GM12878 (cell line): ENCODE results near the gene NUP93. TPM values are rescaled to one million over a fixed set of nuclear protein-coding genes. Genes with fewer than 3 reads are reported as not detected.

Experiments
- BACH1 ChIP-seq: fragments of 450-650 bp; IDR thresholded peaks from 2 replicates; pipeline ENCODE4 v1.6.1; 2017; ENCODE audit warnings: mild to moderate bottlenecking, borderline replicate concordance
- EGR1 ChIP-seq, 2 experiments: IDR thresholded peaks; 1 replicate in 1 of 2; 2 replicates in 1 of 2; pipeline ENCODE4 v1.6.1; 2011 to 2012; ENCODE audit warnings: low read depth in 2 of 2, low read length in 2 of 2, borderline replicate concordance in 1 of 2, mild to moderate bottlenecking in 1 of 2, moderate library complexity in 1 of 2
- EZH2 ChIP-seq: IDR thresholded peaks from 2 replicates; pipeline ENCODE4 v1.6.1; 2012; ENCODE audit warnings: low read depth, mild to moderate bottlenecking, control low read depth, inconsistent platforms, low read length, borderline replicate concordance; ENCODE audit not compliant: control insufficient read depth
- FOS ChIP-seq: IDR thresholded peaks from 3 replicates; pipeline ENCODE4 v1.6.1; 2011; ENCODE audit warnings: borderline replicate concordance; ENCODE audit not compliant: insufficient read length; ENCODE audit errors: extremely low read depth
- FOXK2 ChIP-seq: fragments of 450-650 bp; IDR thresholded peaks from 2 replicates; pipeline ENCODE4 v1.6.1; 2017; ENCODE audit warnings: mild to moderate bottlenecking, moderate library complexity
- GABPA ChIP-seq: IDR thresholded peaks from 2 replicates; pipeline ENCODE4 v1.6.1; 2014; ENCODE audit warnings: antibody characterized with exemption, low read depth, mild to moderate bottlenecking, inconsistent platforms
- MEF2B ChIP-seq: fragments of 450-650 bp; IDR thresholded peaks from 2 replicates; pipeline ENCODE4 v1.6.1; 2018; ENCODE audit warnings: mild to moderate bottlenecking, moderate library complexity; ENCODE audit not compliant: partially characterized antibody, poor library complexity, severe bottlenecking
- MYC ChIP-seq: IDR thresholded peaks from 2 replicates; pipeline ENCODE4 v1.6.1; 2011; ENCODE audit warnings: mild to moderate bottlenecking, low read length, moderate library complexity, inconsistent platforms; ENCODE audit not compliant: insufficient read depth, insufficient replicate concordance, insufficient read length, severe bottlenecking
- NFIC ChIP-seq: IDR thresholded peaks from 2 replicates; pipeline ENCODE4 v1.6.1; 2012; ENCODE audit warnings: low read depth, mild to moderate bottlenecking, inconsistent platforms, low read length, moderate library complexity
- RAD51 ChIP-seq: fragments of 450-650 bp; IDR thresholded peaks from 2 replicates; pipeline ENCODE4 v1.6.1; 2016; ENCODE audit warnings: moderate library complexity, mild to moderate bottlenecking, inconsistent platforms
- SP1 ChIP-seq: IDR thresholded peaks from one replicate; pipeline ENCODE4 v1.6.1; 2011; ENCODE audit warnings: low read depth, low read length
- polyA plus RNA-seq, 11 experiments: library from polyadenylated mRNA; depleted of rRNA in 4 of 11; unstranded in 6 of 11; stranded (reverse) in 5 of 11; fragments of >200 nt; fragmentation: Nextera tagmentation in 4 of 11; fragmentation: Illumina TruSeq in 1 of 11; extraction: Ambion mirVana in 4 of 11; extraction: Trizol in 1 of 11; gene quantifications; 1 replicate in 1 of 11; 2 replicates in 10 of 11; pipeline versions ENCODE4 v1.2.1 to v1.2.3, GENCODE V29; 2011 to 2016; ENCODE audit warnings: inconsistent platforms in 2 of 11, missing spikeins in 2 of 11, low read depth in 1 of 11
- total RNA-seq, 4 experiments: library from RNA; depleted of rRNA in 3 of 4; stranded (reverse); fragments of >200 nt in 3 of 4; fragmentation: Illumina TruSeq in 1 of 4; extraction: Trizol in 1 of 4; gene quantifications; 2 replicates each; pipeline versions ENCODE4 v1.2.1 to v1.2.3, GENCODE V29; 2013 to 2021
- TF ChIP-seq, protein P1 (sequence below): fragments of 450-650 bp; IDR thresholded peaks from 2 replicates; pipeline ENCODE4 v1.6.1; 2017; ENCODE audit warnings: mild to moderate bottlenecking, moderate library complexity
- TF ChIP-seq, protein P2 (sequence below): IDR thresholded peaks from 2 replicates; pipeline ENCODE4 v1.6.1; 2011; ENCODE audit warnings: low read depth, low read length, improper control_type of control experiment, borderline replicate concordance
- TF ChIP-seq, protein P3 (sequence below): fragments of 450-650 bp; IDR thresholded peaks from 2 replicates; pipeline ENCODE4 v1.6.1; 2017; ENCODE audit warnings: mild to moderate bottlenecking, low read depth, inconsistent platforms; ENCODE audit not compliant: poor library complexity, severe bottlenecking
- TF ChIP-seq, protein P4 (sequence below): fragments of 150-350 bp; IDR thresholded peaks from 2 replicates; pipeline ENCODE4 v1.6.1; 2014; ENCODE audit warnings: mild to moderate bottlenecking, low read depth, low read length
- TF ChIP-seq, protein P5 (sequence below): fragments of 450-650 bp; IDR thresholded peaks from 2 replicates; pipeline ENCODE4 v1.6.1; 2017; ENCODE audit warnings: antibody characterized with exemption, mild to moderate bottlenecking, moderate library complexity

The NUP93 gene
- total and polyA plus RNA-seq, 10 of the 15 experiments (the other 5 are each of a cell fraction or from before 2014, with no cell fraction given), result 82.2 to 175 (median 101) TPM

DNA sequence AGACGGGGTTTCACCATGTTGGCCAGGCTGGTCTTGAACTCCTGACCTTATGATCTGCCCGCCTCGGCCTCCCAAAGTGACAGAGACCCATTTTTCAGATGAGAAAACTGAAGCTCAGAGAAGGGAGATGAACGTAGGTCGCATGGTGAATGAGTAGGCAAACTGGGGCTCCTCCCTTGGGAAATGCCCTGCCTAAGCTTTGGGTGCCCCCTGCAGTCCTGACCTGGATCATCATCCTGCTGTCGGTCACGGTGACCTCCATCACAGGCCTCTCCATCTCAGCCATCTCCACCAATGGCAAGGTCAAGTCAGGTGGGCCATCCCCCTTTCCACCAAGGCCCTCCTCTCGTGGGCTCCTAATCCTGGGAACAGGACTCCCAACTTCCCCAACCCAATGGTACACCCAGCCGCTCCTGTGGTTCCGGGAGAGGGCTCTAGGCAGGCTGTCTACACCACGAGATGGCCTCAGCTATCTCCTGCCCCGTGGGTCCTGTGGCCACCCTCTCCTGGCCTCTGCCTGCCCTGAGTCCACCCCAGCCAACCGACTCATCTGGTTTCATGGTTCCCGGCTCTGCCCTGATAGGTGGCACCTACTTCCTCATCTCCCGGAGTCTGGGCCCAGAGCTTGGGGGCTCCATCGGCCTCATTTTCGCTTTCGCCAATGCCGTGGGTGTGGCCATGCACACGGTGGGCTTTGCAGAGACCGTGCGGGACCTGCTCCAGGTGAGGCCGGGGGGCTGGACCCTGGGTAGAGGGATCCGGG is 139.8 kb downstream of the NUP93 start (continued):
- TF ChIP-seq GABPA (no peak), FOXK2 (no peak), NFIC (no peak), EGR1 (IDR thresholded peaks at IDR 0.05; ENCODE audit: borderline replicate concordance in 1 of 2, low read depth in 2 of 2, low read length in 2 of 2) (no peak), RAD51 (no peak), BACH1 (no peak), MEF2B (peak; percentile 85), MYC (no peak), FOS (no peak), SP1 (no peak), EZH2 (no peak)
- TF ChIP-seq, protein P1, sequence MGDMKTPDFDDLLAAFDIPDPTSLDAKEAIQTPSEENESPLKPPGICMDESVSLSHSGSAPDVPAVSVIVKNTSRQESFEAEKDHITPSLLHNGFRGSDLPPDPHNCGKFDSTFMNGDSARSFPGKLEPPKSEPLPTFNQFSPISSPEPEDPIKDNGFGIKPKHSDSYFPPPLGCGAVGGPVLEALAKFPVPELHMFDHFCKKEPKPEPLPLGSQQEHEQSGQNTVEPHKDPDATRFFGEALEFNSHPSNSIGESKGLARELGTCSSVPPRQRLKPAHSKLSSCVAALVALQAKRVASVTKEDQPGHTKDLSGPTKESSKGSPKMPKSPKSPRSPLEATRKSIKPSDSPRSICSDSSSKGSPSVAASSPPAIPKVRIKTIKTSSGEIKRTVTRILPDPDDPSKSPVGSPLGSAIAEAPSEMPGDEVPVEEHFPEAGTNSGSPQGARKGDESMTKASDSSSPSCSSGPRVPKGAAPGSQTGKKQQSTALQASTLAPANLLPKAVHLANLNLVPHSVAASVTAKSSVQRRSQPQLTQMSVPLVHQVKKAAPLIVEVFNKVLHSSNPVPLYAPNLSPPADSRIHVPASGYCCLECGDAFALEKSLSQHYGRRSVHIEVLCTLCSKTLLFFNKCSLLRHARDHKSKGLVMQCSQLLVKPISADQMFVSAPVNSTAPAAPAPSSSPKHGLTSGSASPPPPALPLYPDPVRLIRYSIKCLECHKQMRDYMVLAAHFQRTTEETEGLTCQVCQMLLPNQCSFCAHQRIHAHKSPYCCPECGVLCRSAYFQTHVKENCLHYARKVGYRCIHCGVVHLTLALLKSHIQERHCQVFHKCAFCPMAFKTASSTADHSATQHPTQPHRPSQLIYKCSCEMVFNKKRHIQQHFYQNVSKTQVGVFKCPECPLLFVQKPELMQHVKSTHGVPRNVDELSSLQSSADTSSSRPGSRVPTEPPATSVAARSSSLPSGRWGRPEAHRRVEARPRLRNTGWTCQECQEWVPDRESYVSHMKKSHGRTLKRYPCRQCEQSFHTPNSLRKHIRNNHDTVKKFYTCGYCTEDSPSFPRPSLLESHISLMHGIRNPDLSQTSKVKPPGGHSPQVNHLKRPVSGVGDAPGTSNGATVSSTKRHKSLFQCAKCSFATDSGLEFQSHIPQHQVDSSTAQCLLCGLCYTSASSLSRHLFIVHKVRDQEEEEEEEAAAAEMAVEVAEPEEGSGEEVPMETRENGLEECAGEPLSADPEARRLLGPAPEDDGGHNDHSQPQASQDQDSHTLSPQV, result no peak
- TF ChIP-seq, protein P2, sequence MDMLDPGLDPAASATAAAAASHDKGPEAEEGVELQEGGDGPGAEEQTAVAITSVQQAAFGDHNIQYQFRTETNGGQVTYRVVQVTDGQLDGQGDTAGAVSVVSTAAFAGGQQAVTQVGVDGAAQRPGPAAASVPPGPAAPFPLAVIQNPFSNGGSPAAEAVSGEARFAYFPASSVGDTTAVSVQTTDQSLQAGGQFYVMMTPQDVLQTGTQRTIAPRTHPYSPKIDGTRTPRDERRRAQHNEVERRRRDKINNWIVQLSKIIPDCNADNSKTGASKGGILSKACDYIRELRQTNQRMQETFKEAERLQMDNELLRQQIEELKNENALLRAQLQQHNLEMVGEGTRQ, result no peak
- TF ChIP-seq, protein P3, sequence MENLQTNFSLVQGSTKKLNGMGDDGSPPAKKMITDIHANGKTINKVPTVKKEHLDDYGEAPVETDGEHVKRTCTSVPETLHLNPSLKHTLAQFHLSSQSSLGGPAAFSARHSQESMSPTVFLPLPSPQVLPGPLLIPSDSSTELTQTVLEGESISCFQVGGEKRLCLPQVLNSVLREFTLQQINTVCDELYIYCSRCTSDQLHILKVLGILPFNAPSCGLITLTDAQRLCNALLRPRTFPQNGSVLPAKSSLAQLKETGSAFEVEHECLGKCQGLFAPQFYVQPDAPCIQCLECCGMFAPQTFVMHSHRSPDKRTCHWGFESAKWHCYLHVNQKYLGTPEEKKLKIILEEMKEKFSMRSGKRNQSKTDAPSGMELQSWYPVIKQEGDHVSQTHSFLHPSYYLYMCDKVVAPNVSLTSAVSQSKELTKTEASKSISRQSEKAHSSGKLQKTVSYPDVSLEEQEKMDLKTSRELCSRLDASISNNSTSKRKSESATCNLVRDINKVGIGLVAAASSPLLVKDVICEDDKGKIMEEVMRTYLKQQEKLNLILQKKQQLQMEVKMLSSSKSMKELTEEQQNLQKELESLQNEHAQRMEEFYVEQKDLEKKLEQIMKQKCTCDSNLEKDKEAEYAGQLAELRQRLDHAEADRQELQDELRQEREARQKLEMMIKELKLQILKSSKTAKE, result no peak
- TF ChIP-seq, protein P4, sequence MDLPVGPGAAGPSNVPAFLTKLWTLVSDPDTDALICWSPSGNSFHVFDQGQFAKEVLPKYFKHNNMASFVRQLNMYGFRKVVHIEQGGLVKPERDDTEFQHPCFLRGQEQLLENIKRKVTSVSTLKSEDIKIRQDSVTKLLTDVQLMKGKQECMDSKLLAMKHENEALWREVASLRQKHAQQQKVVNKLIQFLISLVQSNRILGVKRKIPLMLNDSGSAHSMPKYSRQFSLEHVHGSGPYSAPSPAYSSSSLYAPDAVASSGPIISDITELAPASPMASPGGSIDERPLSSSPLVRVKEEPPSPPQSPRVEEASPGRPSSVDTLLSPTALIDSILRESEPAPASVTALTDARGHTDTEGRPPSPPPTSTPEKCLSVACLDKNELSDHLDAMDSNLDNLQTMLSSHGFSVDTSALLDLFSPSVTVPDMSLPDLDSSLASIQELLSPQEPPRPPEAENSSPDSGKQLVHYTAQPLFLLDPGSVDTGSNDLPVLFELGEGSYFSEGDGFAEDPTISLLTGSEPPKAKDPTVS, result no peak
- TF ChIP-seq, protein P5, sequence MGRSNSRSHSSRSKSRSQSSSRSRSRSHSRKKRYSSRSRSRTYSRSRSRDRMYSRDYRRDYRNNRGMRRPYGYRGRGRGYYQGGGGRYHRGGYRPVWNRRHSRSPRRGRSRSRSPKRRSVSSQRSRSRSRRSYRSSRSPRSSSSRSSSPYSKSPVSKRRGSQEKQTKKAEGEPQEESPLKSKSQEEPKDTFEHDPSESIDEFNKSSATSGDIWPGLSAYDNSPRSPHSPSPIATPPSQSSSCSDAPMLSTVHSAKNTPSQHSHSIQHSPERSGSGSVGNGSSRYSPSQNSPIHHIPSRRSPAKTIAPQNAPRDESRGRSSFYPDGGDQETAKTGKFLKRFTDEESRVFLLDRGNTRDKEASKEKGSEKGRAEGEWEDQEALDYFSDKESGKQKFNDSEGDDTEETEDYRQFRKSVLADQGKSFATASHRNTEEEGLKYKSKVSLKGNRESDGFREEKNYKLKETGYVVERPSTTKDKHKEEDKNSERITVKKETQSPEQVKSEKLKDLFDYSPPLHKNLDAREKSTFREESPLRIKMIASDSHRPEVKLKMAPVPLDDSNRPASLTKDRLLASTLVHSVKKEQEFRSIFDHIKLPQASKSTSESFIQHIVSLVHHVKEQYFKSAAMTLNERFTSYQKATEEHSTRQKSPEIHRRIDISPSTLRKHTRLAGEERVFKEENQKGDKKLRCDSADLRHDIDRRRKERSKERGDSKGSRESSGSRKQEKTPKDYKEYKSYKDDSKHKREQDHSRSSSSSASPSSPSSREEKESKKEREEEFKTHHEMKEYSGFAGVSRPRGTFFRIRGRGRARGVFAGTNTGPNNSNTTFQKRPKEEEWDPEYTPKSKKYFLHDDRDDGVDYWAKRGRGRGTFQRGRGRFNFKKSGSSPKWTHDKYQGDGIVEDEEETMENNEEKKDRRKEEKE, result no peak
